GM19452 (cell line): ENCODE measurements around the gene AJM1.
"Not testable (repeated sequence)": the region's sequence is repeated elsewhere in the genome, so short reads cannot be mapped to it uniquely, and the experiment has no call there.

Experiments used
- ATAC-seq: cut with Tn5 transposase; IDR thresholded peaks from one replicate; pipeline ENCODE4 v1.9.1; 2021; ENCODE audit not compliant: unreplicated experiment

The AJM1 gene

GRCh38 chr9:136865768-136866103, 23.5 kb downstream of the AJM1 start:
- ATAC-seq: no peak

- not testable (repeated sequence) for ATAC-seq
These were observed 24.7 kb downstream of the AJM1 start for GRCh38 chr9:136866898-136867421.

- no peak for ATAC-seq
These were observed 25.2 kb downstream of the AJM1 start for GRCh38 chr9:136867480-136867879.

GRCh38 chr9:136867917-136868316, 25.6 kb downstream of the AJM1 start:
- no peak for ATAC-seq

DNA sequence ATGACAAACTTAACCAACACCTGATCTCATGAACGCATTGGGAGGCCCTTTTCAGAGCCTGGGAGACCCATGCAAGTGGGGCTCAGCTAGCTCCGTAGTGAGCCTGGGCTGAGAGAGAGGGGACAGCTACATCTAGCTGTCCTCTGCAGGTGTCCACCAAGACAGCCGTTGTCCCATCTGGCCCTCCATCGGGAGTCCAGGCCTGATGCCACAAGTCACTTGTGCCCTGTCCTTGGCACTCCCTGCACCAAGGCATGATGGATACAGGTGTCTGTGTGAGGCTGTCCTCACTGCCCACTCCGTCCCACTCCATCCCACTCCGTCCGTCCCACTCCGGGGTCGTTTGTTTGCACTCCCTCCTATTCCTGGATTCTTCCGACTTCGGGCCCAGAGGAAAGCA, 26.4 kb downstream of the AJM1 start:
- ATAC-seq: no peak

- ATAC-seq: not testable (repeated sequence)
These were observed 27.3 kb downstream of the AJM1 start for GRCh38 chr9:136869611-136870010.

GRCh38 chr9:136875155-136875554, 32.9 kb downstream of the AJM1 start:
- ATAC-seq: no peak

DNA sequence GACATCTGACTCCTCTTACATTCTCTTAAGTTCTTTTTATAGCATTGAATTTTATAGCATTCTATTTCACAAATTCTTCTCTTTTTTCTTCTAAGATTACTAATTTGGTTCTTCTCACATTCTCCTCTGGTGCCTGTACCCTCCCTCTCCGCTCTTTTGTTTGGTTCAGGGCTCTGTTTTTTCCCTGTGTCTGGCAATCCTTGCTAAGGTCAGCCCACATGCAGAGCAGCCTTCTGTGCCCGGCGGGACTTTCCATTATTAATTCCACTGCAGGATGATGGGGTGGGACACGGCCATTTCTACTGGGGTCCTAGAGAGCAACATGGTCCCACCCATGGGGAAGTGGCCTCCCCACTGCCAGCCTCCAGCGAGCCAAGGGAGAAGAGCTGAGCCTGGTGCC, 34.2 kb downstream of the AJM1 start:
- no peak for ATAC-seq

- no peak for ATAC-seq
These were observed 38.4 kb downstream of the AJM1 start for GRCh38 chr9:136880651-136881050.

DNA sequence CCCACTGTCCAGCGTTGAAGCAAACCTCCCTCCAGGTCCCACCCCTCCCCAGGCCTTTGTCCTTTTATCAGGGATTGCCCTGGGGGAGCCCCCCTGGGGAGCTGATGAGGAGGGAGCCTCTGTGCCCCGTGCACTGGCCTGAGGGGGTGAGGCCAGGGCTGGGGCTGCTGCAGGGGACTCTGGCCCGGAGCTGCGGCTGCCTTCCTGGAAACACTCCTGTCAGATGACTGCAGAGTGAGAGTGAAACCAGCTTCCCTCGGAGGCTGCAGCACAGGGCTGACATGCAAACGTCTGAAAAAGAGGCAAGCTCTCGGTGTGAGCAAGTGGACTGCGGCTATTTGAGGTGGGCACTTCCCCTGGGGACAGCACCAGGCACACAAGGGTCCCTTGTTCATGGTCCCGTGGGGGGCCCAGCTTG, 39.4 kb downstream of the AJM1 start:
- ATAC-seq: no peak

GRCh38 chr9:136882109-136882946, 40.0 kb downstream of the AJM1 start:
- no peak for ATAC-seq

DNA sequence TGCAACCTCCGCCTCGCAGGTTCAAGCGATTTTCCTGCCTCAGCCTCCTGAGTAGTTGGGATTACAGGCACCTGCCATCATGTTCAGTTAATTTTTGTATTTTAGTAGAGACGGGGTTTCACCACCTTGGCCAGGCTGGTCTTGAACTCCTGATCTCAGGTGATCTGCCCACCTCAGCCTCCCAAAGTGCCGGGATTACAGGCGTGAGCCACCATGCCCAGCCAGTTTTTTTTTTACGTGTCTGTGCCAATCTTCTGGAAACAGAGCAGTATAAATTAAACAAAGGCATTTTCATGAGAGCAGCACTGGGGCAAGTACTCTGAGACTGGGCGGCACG, 40.6 kb downstream of the AJM1 start:
- ATAC-seq: not testable (repeated sequence)

DNA sequence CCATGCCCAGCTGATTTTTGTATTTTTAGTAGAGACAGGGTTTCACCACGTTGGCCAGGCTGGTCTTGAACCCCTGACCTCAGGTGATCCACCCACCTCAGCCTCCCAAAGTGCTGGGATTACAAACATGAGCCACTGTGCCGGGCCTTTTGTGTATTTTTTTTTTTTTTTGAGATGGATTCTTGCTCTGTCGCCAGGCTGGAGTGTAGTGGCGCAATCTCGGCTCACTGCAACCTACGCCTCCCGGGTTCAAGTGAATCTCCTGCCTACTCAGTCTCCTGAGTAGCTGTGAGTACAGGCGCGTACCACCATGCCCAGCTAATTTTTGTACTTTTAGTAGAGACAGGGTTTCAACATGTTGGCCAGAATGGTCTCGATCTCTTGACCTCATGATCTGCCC, 41.4 kb downstream of the AJM1 start:
- not testable (repeated sequence) for ATAC-seq

GRCh38 chr9:136885950-136886578, 43.8 kb downstream of the AJM1 start, which contains the start of gene TRAF2:
TSS of gene TRAF2 (plus strand) at chr9:136886516. CDS start at chr9:136898741, 12,225 bp downstream.
- ATAC-seq: peak; percentile 76

DNA sequence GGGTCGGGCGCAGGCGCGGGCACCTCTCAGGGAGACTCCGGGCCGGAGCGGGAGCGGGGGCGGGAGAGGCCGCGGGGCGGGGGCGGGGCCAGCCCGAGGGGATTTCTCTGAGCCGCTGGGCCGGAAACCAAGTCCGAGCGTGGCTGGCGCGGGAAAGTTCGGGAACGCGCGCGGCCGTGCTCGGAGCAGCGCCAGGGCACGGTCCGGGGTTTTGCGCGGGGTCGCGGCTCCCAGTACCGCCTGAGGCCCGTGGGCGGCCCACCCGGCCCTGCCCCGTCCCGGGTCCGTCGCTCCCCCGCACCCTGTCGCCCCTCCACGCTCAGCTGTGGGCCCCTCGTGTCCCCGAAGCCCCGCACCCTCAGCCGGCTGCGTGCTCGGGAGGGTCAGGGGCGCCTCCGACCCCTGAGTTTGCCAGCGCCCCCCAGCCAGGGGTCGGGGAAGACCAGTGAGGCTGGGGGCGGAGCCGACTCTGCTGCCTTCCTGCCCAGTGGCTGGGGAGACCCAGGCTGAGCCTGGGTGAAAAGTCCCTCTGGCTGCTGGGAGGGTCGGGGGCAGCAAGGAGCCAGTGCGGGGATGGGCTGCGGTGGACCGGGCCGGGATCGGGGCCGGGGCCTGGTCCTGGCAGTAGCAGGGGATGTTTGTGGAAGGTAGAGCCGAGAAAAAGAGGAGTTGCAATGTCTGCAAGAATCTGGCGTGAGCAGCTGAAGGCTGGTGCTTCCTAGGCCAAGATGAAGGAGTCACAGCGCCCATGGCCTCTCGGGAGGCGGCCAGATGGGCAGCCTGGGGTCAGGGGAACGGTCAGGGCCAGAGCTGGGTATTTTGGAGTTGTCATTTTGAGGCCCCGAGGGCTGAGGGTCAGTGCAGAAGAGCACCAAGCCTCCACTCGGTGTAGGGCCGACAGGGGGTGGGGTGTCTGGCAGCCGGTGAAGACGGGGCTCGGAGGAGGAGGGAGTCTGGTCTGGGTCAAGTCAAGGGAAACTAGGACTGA, 44.6 kb downstream of the AJM1 start:
- ATAC-seq: peak; percentile 20

DNA sequence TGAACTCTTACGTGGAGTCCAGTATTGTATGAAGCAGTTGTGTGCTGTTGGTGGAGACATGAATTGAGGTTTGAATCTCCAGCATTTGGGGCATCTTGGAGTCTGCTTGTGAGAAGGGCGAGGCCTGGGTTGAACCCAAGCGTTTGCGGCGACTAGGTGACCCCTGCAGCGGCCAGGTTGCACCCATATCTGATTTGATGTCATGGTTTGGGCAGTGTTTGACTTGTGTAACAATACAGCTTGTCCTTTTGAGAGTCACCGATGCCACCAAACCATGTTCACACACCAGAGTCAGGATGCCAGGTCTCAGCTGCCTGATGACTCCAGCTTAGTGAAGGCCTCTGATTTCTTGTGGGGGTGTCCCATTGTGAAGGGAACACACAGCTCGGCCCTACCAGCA, 46.2 kb downstream of the AJM1 start:
- no peak for ATAC-seq

GRCh38 chr9:136889858-136890257, 47.6 kb downstream of the AJM1 start:
- no peak for ATAC-seq

DNA sequence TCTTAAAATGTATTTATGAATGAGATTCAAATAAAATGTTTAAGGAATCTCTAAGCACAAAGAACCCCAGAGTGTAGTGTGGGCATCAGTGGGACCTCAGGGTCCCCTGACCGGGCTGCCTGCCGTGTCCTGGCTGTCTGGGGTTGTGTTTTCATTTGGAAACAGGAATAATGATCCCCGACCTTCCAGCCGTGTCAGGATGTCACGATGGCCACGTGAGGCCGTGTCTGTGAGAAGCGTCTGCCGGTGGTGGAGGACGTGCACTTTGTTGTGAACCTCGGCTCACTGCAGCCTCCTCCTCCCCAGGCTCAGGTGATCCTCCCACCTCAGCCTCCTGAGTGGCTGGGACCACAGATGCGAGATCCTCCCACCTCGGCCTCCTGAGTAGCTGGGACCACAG, 48.4 kb downstream of the AJM1 start:
- ATAC-seq: no peak
